WTC11 (cell line): ENCODE results near the gene RASIP1. TPM values are rescaled to one million over a fixed set of nuclear protein-coding genes. Genes with fewer than 3 reads are reported as not detected.

ENCODE experiments used
- ATAC-seq: fragments of 200-7000 bp; cut with Tn5 transposase; 2 replicates; pipeline ENCODE4 v1.10.0; 2021; ENCODE audit warnings: mild to moderate bottlenecking, moderate library complexity
- CTCF ChIA-PET: fragments of 300-600 bp; sonication (Branson Sonifier 250); formaldehyde crosslinking; loops from one replicate; lab custom pipeline; 2021; ENCODE audit warnings: antibody characterized with exemption; lab: Charles Lee
- POLR2A ChIA-PET: fragments of 350-600 bp; sonication (Branson Sonifier 250); formaldehyde crosslinking; loops from one replicate; lab custom pipeline; 2021; ENCODE audit warnings: antibody characterized with exemption; lab: Charles Lee
- DNase-seq: peaks from one replicate; pipeline ENCODE4 v3.0.0; 2021; ENCODE audit warnings: low spot score
- H3K27ac Mint-ChIP-seq: 2 replicates; pipeline ENCODE4 v1.8.0; 2021; ENCODE audit warnings: mixed read lengths
- H3K27me3 Mint-ChIP-seq: 2 replicates; pipeline ENCODE4 v1.8.0; 2021; ENCODE audit warnings: low read depth, mild to moderate bottlenecking, moderate library complexity, mixed read lengths
- H3K36me3 Mint-ChIP-seq: 2 replicates; pipeline ENCODE4 v1.8.0; 2021; ENCODE audit warnings: mixed read lengths
- H3K4me1 Mint-ChIP-seq: 2 replicates; pipeline ENCODE4 v1.8.0; 2022; ENCODE audit warnings: mixed read lengths
- H3K4me3 Mint-ChIP-seq: 2 replicates; pipeline ENCODE4 v1.8.0; 2021; ENCODE audit warnings: mild to moderate bottlenecking, moderate library complexity, mixed read lengths
- H3K9me3 Mint-ChIP-seq: 2 replicates; pipeline ENCODE4 v1.8.0; 2021; ENCODE audit warnings: mixed read lengths
- ATF1 ChIP-seq: sonication (generic); formaldehyde crosslinking; IDR thresholded peaks from 2 replicates; pipeline ENCODE4 v1.8.1; 2023; ENCODE audit warnings: mild to moderate bottlenecking, moderate library complexity, missing genetic modification reagents
- EMX1 ChIP-seq: fragments of 250-450 bp; sonication (Bioruptor Pico); IDR thresholded peaks from 2 replicates; pipeline ENCODE4 v1.8.0; 2021; ENCODE audit warnings: mild to moderate bottlenecking
- ESRRA ChIP-seq: sonication (generic); formaldehyde crosslinking; IDR thresholded peaks from 2 replicates; pipeline ENCODE4 v1.8.1; 2022; ENCODE audit warnings: mild to moderate bottlenecking, missing genetic modification reagents, borderline replicate concordance
- ETV6 ChIP-seq: sonication (generic); formaldehyde crosslinking; IDR thresholded peaks from 2 replicates; pipeline ENCODE4 v1.8.1; 2022; ENCODE audit warnings: mild to moderate bottlenecking, missing genetic modification reagents
- FOXK1 ChIP-seq: sonication (generic); formaldehyde crosslinking; IDR thresholded peaks from 2 replicates; pipeline ENCODE4 v1.8.0; 2022; ENCODE audit warnings: mild to moderate bottlenecking, moderate library complexity, missing genetic modification reagents
- FOXP1 ChIP-seq: sonication (generic); formaldehyde crosslinking; IDR thresholded peaks from 2 replicates; pipeline ENCODE4 v1.8.0; 2022; ENCODE audit warnings: missing genetic modification reagents, mild to moderate bottlenecking, moderate library complexity, borderline replicate concordance
- HMGA2 ChIP-seq: fragments of 250-450 bp; sonication (Bioruptor Pico); IDR thresholded peaks from 2 replicates; pipeline ENCODE4 v1.4.0; 2021; ENCODE audit warnings: mild to moderate bottlenecking, moderate library complexity
- MYBL2 ChIP-seq: sonication (generic); formaldehyde crosslinking; IDR thresholded peaks from 2 replicates; pipeline ENCODE4 v1.8.1; 2023; ENCODE audit warnings: mild to moderate bottlenecking, moderate library complexity, missing genetic modification reagents
- NFE2L1 ChIP-seq: sonication (generic); formaldehyde crosslinking; IDR thresholded peaks from 2 replicates; pipeline ENCODE4 v1.8.1; 2023; ENCODE audit warnings: missing genetic modification reagents
- PRRX2 ChIP-seq: fragments of 250-450 bp; sonication (Bioruptor Pico); IDR thresholded peaks from 2 replicates; pipeline ENCODE4 v1.8.0; 2021; ENCODE audit warnings: mild to moderate bottlenecking
- STAT6 ChIP-seq: sonication (generic); formaldehyde crosslinking; conservative IDR thresholded peaks from 2 replicates; pipeline ENCODE4 v1.8.1; 2023; ENCODE audit warnings: mild to moderate bottlenecking, low read depth, missing genetic modification reagents, moderate library complexity
- TCF7 ChIP-seq: sonication (generic); formaldehyde crosslinking; IDR thresholded peaks from 2 replicates; pipeline ENCODE4 v1.8.0; 2022; ENCODE audit warnings: mild to moderate bottlenecking, low read depth, missing genetic modification reagents, moderate library complexity
- TEAD1 ChIP-seq: sonication (generic); formaldehyde crosslinking; IDR thresholded peaks from 2 replicates; pipeline ENCODE4 v1.8.0; 2022; ENCODE audit warnings: mild to moderate bottlenecking, missing genetic modification reagents
- TEAD4 ChIP-seq: sonication (generic); formaldehyde crosslinking; IDR thresholded peaks from 2 replicates; pipeline ENCODE4 v1.8.0; 2022; ENCODE audit warnings: mild to moderate bottlenecking, missing genetic modification reagents
- USF2 ChIP-seq: sonication (generic); formaldehyde crosslinking; IDR thresholded peaks from 2 replicates; pipeline ENCODE4 v1.8.1; 2023; ENCODE audit warnings: mild to moderate bottlenecking, missing genetic modification reagents, moderate library complexity
- ZBTB43 ChIP-seq: sonication (generic); formaldehyde crosslinking; IDR thresholded peaks from 2 replicates; pipeline ENCODE4 v1.8.1; 2023; ENCODE audit warnings: mild to moderate bottlenecking, missing genetic modification reagents
- ZNF121 ChIP-seq: sonication (generic); formaldehyde crosslinking; IDR thresholded peaks from 2 replicates; pipeline ENCODE4 v1.8.0; 2023; ENCODE audit warnings: missing genetic modification reagents
- ZNF396 ChIP-seq: fragments of 250-450 bp; sonication (Bioruptor Pico); IDR thresholded peaks from 2 replicates; pipeline ENCODE4 v1.8.0; 2021; ENCODE audit warnings: mild to moderate bottlenecking, moderate library complexity, borderline replicate concordance
- ZNF671 ChIP-seq: fragments of 250-450 bp; sonication (Bioruptor Pico); IDR thresholded peaks from 2 replicates; pipeline ENCODE4 v1.8.0; 2021; ENCODE audit warnings: mild to moderate bottlenecking
- total RNA-seq: library from RNA; stranded (reverse); gene quantifications from 3 replicates; pipeline ENCODE4 v1.2.3, GENCODE V29; 2021
- TF ChIP-seq, protein P1 (sequence below): sonication (generic); formaldehyde crosslinking; IDR thresholded peaks from 2 replicates; pipeline ENCODE4 v1.8.0; 2023; ENCODE audit warnings: mild to moderate bottlenecking, missing genetic modification reagents
- TF ChIP-seq, protein P2 (sequence below): sonication (generic); formaldehyde crosslinking; IDR thresholded peaks from 2 replicates; pipeline ENCODE4 v1.8.1; 2022; ENCODE audit warnings: mild to moderate bottlenecking, missing genetic modification reagents, moderate library complexity, borderline replicate concordance
- TF ChIP-seq, protein P3 (sequence below): sonication (generic); formaldehyde crosslinking; IDR thresholded peaks from 2 replicates; pipeline ENCODE4 v1.8.0; 2022; ENCODE audit warnings: mild to moderate bottlenecking, missing genetic modification reagents
- TF ChIP-seq, protein P4 (sequence below): fragments of 250-450 bp; sonication (Bioruptor Pico); IDR thresholded peaks from 2 replicates; pipeline ENCODE4 v1.9.0; 2021; ENCODE audit warnings: mild to moderate bottlenecking, borderline replicate concordance
- TF ChIP-seq, protein P5 (sequence below): sonication (generic); formaldehyde crosslinking; IDR thresholded peaks from 2 replicates; pipeline ENCODE4 v1.8.1; 2023; ENCODE audit warnings: mild to moderate bottlenecking, missing genetic modification reagents, moderate library complexity

RASIP1 gene
- total RNA-seq, 1 experiment from 2014 or later, result 4.4 TPM

DNA sequence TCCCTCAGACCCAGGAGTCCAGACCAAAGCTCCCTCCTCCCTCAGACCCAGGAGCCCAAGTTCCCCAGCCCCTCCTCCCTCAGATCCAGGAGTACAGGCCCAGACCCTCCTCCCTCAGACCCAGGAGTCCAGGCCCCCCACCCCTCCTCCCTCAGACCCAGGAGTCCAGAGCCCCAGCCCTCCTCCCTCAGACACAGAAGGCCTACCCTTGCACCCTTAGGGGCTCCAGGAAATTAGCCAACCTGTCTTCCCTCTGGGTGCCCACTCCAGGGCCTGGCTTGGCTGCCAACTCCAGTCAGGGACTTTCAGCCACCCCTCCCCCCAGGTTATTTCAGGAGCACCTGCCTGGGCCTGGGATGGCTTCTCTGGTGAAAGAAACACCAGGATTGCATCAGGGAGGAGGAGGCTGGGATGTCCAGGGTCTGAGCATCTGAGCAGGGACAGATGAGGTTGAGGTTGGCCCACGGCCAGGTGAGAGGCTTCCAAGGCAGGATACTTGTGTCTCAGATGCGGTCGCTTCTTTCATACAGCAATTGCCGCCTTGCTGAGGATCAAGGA lies 14.8 kb upstream of the RASIP1 start, which contains the start of gene FGF21:
Gene FGF21 (plus strand): TSS at position 441 of the 558 bp plus-strand sequence. CDS start 713 bp downstream, outside the sequence.
- Mint-ChIP-seq H3K4me3 (peak within 1 kb of the TSS; percentile 54; the same call in 1 of the 2 replicates), H3K27me3 (peaks cover 10% of the 10 kb centered on the region)
- POLR2A ChIA-PET, result interaction anchor here (0.5 kb wide), 1 partner anchor 32 kb away, joined by 3 read pairs; no protein-coding TSS in a partner anchor
- TF ChIP-seq TCF7 (no peak), ETV6 (CRISPR knock-in tag) (no peak), ATF1 (CRISPR knock-in tag) (no peak), ZBTB43 (CRISPR knock-in tag) (no peak), USF2 (CRISPR knock-in tag) (no peak), ZNF396 (CRISPR knock-in tag) (no peak), HMGA2 (no peak), MYBL2 (CRISPR knock-in tag) (no peak), ZNF121 (CRISPR knock-in tag) (no peak), PRRX2 (CRISPR knock-in tag) (no peak), FOXK1 (CRISPR knock-in tag) (no peak), NFE2L1 (CRISPR knock-in tag) (no peak), TEAD1 (CRISPR knock-in tag) (no peak), EMX1 (0 out of 2 replicates have a peak, but pooled peaks have one; percentile 9), STAT6 (CRISPR knock-in tag) (no peak), ZNF671 (CRISPR knock-in tag) (no peak), TEAD4 (CRISPR knock-in tag) (no peak), FOXP1 (CRISPR knock-in tag) (0 out of 2 replicates have a peak, but pooled peaks have one; percentile 18), ESRRA (CRISPR knock-in tag) (no peak)
- TF ChIP-seq, protein P1, sequence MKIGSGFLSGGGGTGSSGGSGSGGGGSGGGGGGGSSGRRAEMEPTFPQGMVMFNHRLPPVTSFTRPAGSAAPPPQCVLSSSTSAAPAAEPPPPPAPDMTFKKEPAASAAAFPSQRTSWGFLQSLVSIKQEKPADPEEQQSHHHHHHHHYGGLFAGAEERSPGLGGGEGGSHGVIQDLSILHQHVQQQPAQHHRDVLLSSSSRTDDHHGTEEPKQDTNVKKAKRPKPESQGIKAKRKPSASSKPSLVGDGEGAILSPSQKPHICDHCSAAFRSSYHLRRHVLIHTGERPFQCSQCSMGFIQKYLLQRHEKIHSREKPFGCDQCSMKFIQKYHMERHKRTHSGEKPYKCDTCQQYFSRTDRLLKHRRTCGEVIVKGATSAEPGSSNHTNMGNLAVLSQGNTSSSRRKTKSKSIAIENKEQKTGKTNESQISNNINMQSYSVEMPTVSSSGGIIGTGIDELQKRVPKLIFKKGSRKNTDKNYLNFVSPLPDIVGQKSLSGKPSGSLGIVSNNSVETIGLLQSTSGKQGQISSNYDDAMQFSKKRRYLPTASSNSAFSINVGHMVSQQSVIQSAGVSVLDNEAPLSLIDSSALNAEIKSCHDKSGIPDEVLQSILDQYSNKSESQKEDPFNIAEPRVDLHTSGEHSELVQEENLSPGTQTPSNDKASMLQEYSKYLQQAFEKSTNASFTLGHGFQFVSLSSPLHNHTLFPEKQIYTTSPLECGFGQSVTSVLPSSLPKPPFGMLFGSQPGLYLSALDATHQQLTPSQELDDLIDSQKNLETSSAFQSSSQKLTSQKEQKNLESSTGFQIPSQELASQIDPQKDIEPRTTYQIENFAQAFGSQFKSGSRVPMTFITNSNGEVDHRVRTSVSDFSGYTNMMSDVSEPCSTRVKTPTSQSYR (CRISPR knock-in tag), result peak; percentile 73; the same call in 1 of the 2 replicates
- TF ChIP-seq, protein P2, sequence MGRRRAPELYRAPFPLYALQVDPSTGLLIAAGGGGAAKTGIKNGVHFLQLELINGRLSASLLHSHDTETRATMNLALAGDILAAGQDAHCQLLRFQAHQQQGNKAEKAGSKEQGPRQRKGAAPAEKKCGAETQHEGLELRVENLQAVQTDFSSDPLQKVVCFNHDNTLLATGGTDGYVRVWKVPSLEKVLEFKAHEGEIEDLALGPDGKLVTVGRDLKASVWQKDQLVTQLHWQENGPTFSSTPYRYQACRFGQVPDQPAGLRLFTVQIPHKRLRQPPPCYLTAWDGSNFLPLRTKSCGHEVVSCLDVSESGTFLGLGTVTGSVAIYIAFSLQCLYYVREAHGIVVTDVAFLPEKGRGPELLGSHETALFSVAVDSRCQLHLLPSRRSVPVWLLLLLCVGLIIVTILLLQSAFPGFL (CRISPR knock-in tag), result no peak
- TF ChIP-seq, protein P3, sequence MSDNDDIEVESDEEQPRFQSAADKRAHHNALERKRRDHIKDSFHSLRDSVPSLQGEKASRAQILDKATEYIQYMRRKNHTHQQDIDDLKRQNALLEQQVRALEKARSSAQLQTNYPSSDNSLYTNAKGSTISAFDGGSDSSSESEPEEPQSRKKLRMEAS (CRISPR knock-in tag), result peak; percentile 69; the same call in 1 of the 2 replicates
- TF ChIP-seq, protein P4, sequence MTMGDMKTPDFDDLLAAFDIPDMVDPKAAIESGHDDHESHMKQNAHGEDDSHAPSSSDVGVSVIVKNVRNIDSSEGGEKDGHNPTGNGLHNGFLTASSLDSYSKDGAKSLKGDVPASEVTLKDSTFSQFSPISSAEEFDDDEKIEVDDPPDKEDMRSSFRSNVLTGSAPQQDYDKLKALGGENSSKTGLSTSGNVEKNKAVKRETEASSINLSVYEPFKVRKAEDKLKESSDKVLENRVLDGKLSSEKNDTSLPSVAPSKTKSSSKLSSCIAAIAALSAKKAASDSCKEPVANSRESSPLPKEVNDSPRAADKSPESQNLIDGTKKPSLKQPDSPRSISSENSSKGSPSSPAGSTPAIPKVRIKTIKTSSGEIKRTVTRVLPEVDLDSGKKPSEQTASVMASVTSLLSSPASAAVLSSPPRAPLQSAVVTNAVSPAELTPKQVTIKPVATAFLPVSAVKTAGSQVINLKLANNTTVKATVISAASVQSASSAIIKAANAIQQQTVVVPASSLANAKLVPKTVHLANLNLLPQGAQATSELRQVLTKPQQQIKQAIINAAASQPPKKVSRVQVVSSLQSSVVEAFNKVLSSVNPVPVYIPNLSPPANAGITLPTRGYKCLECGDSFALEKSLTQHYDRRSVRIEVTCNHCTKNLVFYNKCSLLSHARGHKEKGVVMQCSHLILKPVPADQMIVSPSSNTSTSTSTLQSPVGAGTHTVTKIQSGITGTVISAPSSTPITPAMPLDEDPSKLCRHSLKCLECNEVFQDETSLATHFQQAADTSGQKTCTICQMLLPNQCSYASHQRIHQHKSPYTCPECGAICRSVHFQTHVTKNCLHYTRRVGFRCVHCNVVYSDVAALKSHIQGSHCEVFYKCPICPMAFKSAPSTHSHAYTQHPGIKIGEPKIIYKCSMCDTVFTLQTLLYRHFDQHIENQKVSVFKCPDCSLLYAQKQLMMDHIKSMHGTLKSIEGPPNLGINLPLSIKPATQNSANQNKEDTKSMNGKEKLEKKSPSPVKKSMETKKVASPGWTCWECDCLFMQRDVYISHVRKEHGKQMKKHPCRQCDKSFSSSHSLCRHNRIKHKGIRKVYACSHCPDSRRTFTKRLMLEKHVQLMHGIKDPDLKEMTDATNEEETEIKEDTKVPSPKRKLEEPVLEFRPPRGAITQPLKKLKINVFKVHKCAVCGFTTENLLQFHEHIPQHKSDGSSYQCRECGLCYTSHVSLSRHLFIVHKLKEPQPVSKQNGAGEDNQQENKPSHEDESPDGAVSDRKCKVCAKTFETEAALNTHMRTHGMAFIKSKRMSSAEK (CRISPR knock-in tag), result no peak
- TF ChIP-seq, protein P5, sequence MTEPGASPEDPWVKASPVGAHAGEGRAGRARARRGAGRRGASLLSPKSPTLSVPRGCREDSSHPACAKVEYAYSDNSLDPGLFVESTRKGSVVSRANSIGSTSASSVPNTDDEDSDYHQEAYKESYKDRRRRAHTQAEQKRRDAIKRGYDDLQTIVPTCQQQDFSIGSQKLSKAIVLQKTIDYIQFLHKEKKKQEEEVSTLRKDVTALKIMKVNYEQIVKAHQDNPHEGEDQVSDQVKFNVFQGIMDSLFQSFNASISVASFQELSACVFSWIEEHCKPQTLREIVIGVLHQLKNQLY (CRISPR knock-in tag), result no peak

More for the DNA sequence above, 14.8 kb upstream of the RASIP1 start, which contains the start of gene FGF21:
- peaks cover 41% of the 10 kb centered on the region for H3K4me1 Mint-ChIP-seq
- H3K27ac Mint-ChIP-seq, result no peak within 1 kb of the TSS; the same call in 1 of the 2 replicates
- H3K9me3 Mint-ChIP-seq, result no peaks in the 10 kb centered on the region
- CTCF ChIA-PET, result interaction anchor here (1.3 kb wide), 1 partner anchor 58 kb away, joined by 3 read pairs; no protein-coding TSS in a partner anchor
- peaks cover 9% of the 10 kb centered on the region; the same call in 1 of the 2 replicates for H3K36me3 Mint-ChIP-seq
- peak; percentile 69 for DNase-seq
- no peak for ATAC-seq
